Mesodermal cell (in vitro differentiated cells): Measurements from ENCODE around the gene LOC128125822.
"Not testable (repeated sequence)": the region's sequence is repeated elsewhere in the genome, so short reads cannot be mapped to it uniquely, and the experiment has no call there.

Experiments
- H3K27ac ChIP-seq: 2 replicates; pipeline ENCODE4 v1.7.0; 2013; ENCODE audit warnings: mild to moderate bottlenecking, low read depth, low read length, moderate library complexity; ENCODE audit not compliant: severe bottlenecking
- H3K36me3 ChIP-seq: 2 replicates; pipeline ENCODE4 v1.7.1; 2013; ENCODE audit warnings: mild to moderate bottlenecking, low read length, moderate library complexity; ENCODE audit not compliant: control insufficient read depth, insufficient read depth
- H3K4me1 ChIP-seq: one replicate; pipeline ENCODE4 v1.7.1; 2013; ENCODE audit warnings: mild to moderate bottlenecking, low read length; ENCODE audit not compliant: insufficient read depth, control insufficient read depth, poor library complexity, severe bottlenecking
- H3K4me3 ChIP-seq: 2 replicates; pipeline ENCODE4 v1.7.0; 2013; ENCODE audit warnings: low read length, control low read depth, mild to moderate bottlenecking; ENCODE audit not compliant: insufficient read depth, poor library complexity, severe bottlenecking; ENCODE audit errors: extremely low read depth
- H3K9me3 ChIP-seq: 2 replicates; pipeline ENCODE4 v1.7.1; 2013; ENCODE audit warnings: mild to moderate bottlenecking, low read length, moderate library complexity; ENCODE audit not compliant: control insufficient read depth
- WGBS, 2 experiments: methylation state at CpG; one replicate each; pipeline ENCODE4 v1.1.5; 2013; ENCODE audit warnings: missing lambda C conversion rate in 2 of 2; ENCODE audit not compliant: insufficient coverage in 2 of 2; 5-methylcytosine and 5-hydroxymethylcytosine counted together

The LOC128125822 gene

DNA sequence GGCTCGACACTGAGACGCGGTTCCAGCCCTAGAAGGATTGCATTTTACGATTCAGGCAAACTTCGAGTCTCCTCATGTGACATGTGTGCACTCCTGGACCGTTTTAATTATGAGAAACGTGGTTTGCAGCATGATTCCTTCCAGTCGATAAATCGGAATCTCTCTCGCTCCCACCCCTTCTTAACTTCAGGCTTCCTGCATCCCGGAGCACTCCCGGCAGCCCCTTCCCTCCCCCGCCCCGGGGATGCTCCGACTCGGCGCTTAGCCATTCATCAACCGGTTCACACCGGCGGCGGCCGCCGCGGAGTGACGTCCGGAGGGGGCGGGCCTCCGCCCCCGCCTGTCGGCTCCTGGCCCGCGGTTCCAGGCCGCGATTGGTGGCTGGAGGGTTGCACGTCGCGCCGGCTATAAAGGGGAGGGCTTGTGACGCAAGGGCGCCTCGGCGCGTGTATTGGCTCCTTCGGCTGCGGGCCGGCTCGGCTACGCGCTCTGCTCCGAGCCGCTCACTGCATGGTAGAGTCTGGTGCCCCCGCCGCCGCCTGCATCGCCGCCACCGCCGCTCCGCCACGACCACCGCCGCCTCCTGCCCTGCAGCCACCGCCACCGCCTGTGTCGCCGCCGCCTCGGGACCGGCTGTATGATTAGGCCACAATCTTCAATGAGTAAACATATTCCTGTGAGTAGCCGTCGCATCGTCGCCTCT lies at the start of gene LOC128125822, which contains the start of gene PTP4A1:
Gene LOC128125822 (plus strand): TSS at position 437 of the 703 bp plus-strand sequence.
Gene PTP4A1 (plus strand): TSS at position 437 of the 703 bp plus-strand sequence. CDS start 4,401 bp downstream, outside the sequence.
- Histone ChIP-seq H3K27ac (peak within 1 kb of the TSS; percentile 95), H3K9me3 (no peaks in the 10 kb centered on the region), H3K4me3 (peak within 1 kb of the TSS; percentile 95), H3K36me3 (peaks cover 18% of the 10 kb centered on the region), H3K4me1 (no peaks in the 10 kb centered on the region)
- WGBS, 2 experiments = 0 to 1% methylated on average over 60 to 67 of the region's 73 CpGs

DNA sequence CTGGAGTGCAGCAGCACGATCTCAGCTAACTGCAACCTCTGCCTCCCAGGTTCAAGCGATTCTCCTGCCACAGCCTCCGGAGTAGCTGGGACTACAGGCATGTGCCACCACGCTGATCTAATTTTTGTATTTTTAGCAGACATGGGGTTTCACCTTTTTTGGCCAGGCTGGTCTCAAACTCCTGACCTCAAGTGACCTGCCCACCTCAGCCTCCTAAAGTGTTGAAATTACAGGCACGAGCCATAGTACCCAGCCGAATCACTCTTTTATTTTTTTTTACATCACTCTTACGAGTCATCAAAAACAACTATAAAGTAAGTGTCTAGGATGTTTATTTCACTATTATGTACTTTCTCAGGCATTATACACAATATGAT lies 49.4 kb upstream of the LOC128125822 start:
- not testable (repeated sequence) for H3K27ac ChIP-seq, H3K9me3 ChIP-seq, H3K4me1 ChIP-seq, H3K36me3 ChIP-seq, H3K4me3 ChIP-seq
- WGBS, 2 experiments = 91% methylated on average over 4 to 5 of the region's 7 CpGs

DNA sequence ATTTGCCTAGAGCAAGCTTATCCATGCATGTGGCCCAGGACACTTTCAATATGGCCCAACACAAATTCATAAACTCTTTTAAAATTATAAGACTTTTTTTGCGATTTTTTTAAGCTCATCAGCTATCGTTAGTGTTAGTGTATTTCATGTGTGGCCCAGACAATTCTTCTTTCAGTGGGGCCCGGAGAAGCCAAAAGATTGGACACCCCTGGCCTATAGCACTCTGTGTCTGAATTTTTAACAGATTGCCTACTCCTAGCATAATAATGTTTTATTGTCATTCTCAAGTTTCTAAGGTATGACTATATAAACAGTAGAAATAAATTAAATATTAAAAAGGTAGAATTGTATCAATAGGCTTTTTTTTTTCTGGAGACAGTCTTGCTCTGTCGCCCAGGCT lies 48.6 kb upstream of the LOC128125822 start:
- H3K4me1 ChIP-seq = no peaks in the 10 kb centered on the region
- H3K27ac ChIP-seq = no peak overlapping the region
- 100% methylated on average over 1 of the region's 4 CpGs; no CpG with 5 or more reads in 1 of the 2 experiments for WGBS, 2 experiments
- no peaks in the 10 kb centered on the region for H3K36me3 ChIP-seq
- no peak overlapping the region for H3K4me3 ChIP-seq
- H3K9me3 ChIP-seq = no peaks in the 10 kb centered on the region

DNA sequence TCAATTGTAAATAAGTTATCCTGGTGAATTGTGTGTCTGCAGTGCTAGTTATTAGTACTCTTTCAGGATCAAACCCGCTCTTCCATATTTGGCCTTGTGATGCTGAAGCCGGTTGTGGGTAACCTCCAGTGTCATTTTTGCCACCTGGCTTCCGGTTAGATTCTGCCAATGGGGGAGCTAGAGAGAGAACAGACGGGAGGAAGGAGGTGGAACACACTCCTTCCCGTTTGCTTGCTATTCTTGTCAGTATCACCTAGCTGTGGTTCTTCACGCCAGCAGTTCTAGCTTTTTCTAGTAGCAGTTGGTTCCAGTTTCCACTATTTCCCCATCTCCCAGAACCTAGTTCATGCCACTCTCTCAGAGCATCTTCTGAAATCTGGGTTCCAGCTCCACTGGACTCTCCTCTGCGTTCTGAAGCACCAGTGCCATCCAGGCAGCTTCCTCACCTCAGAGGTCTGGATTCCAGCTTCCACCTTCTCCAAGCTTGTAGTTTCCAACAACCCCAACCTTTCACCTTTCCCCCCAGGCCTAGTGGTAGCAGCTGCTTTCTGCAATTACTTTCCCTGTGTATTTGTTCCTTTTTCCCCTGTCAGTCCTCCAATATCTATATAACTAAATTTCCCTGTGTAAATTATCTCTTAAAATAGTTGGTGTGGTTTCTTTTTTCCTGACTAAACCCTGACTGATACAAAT lies 46.9 kb upstream of the LOC128125822 start:
- 66 to 68% methylated on average over 6 to 7 of the region's 7 CpGs for WGBS, 2 experiments
- no peaks in the 10 kb centered on the region for H3K36me3 ChIP-seq
- H3K4me3 ChIP-seq = no peak overlapping the region
- H3K9me3 ChIP-seq = no peaks in the 10 kb centered on the region
- no peak overlapping the region for H3K27ac ChIP-seq
- no peaks in the 10 kb centered on the region for H3K4me1 ChIP-seq

DNA sequence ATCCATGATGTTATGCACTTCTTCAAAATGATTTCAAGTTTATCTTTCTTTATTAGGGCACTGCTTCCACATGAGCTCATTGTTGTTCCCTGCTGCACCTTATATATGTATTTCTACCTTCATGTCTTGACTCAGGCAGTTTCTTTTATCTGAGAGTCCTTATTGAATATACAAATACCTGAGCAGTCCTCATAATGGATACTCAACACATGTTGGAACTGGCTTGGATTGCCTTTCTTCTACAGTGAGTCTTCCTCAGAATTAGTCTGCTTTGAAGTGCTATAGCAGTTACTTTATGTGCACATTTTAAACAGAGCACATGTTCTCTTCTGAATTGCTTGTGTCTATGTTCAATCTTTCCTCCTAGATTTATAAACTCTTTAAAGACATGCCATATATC lies 45.3 kb upstream of the LOC128125822 start:
- Histone ChIP-seq H3K27ac (no peak overlapping the region), H3K4me3 (no peak overlapping the region), H3K9me3 (no peaks in the 10 kb centered on the region)

DNA sequence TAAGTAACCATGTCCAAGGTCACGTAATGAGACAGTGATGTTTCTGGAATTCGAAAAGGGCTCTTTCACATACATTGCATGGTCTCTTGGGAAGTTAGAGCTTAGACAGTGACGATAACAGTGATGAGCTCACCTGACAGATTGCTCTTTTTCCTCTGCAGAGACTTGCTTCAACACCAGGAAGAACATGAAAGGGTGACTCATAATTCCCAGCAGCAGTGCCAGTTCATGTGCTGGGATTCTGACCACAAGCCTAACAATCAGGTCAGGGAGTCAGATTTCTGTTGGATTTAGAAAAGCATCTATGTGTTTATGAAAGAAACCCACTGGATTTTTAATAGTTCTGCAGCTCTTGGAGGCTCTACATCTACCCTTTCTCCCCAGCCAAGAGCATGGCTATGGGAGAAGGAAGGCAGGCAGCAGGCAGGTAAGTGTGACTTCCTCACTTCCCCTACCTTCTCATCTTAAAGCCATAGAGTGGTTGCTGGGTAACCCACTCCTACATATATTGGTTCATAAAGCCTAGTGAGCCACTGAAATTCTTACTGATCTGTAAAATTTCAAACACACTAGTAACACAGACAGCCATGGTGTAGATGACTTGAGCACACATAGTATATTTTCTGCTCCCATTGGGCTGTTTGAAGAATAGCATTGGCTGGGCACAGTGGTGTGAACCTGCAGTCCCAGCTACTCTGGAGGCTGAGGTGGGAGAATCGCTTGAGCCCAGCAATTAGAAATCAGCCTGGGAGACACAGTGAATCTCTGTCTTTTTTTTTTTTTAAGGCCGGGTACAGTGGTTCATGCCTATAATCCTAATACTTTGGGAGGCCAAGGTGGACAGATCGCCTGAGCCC lies 44.4 kb upstream of the LOC128125822 start:
- no peaks in the 10 kb centered on the region for H3K9me3 ChIP-seq
- no peaks in the 10 kb centered on the region for H3K4me1 ChIP-seq
- peak overlapping the region; percentile 18 for H3K27ac ChIP-seq
- 72 to 79% methylated on average over 4 to 5 of the region's 6 CpGs for WGBS, 2 experiments
- H3K36me3 ChIP-seq = no peaks in the 10 kb centered on the region
- no peak overlapping the region for H3K4me3 ChIP-seq

More for the DNA sequence above, 45.3 kb upstream of the LOC128125822 start:
- Histone ChIP-seq H3K4me1 (no peaks in the 10 kb centered on the region), H3K36me3 (no peaks in the 10 kb centered on the region)

DNA sequence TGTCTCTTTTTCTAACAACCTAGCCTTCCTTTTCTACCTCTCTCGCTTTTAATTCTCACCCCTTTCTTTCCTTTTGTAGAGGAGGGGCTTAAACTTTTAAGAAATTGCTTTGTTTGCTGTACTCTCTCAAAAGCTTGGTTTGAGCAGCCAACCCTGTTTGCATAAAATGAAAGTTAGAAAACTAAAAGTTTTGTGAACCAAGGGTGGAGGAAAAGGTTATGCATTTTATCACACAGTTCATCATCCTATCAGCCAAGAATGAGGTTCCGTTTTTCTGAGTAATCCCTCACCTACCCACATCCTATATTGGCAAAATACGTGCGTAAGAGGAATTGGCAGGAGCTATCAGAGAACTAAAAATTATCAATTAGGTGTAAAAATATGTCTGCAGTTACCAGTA lies 42.8 kb upstream of the LOC128125822 start:
- Histone ChIP-seq H3K27ac (no peak overlapping the region), H3K9me3 (no peaks in the 10 kb centered on the region), H3K36me3 (no peaks in the 10 kb centered on the region), H3K4me1 (no peaks in the 10 kb centered on the region), H3K4me3 (no peak overlapping the region)
- no CpG with 5 or more reads among the region's 4 CpGs for WGBS, 2 experiments

DNA sequence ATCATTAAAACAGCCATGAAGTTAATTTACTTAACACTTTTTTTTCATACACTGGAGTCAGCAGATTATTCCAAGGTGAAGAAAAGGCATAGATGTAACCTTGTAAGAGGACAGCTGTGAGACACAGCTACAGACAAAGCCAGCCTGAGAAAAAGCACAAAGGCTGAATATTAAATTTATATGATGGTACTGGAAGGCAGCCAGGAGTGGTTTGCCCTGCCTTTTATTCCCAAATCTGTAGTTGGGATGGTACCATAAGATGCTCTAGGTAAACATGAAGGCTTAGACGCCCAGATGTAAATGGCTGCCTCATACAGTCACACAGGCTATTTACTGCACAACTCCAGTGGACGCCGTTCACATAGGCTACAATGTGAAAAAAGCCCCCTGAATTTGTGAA lies 42.1 kb upstream of the LOC128125822 start:
- Histone ChIP-seq H3K9me3 (no peaks in the 10 kb centered on the region), H3K27ac (no peak overlapping the region), H3K36me3 (no peaks in the 10 kb centered on the region), H3K4me3 (no peak overlapping the region), H3K4me1 (no peaks in the 10 kb centered on the region)
- WGBS, 2 experiments = 78 to 93% methylated on average over 1 to 3 of the region's 3 CpGs

DNA sequence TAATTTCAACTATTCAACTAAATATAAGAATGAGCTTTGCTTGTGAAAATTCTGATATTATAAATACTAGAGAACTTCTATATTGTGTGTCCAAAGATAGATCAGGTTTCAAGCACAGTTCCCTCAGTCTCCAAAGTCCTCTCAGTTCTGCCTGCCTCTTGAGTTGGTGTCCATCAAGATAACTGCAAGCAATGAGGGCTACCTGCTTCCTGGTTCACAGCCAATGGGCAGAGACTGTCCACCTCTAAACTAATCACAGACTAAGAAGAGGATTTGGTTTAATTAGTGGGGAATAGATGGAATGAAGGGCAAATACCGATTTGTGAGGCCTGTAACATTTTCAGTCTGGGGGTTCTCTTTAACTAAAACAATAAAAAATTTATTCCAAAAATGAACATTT lies 41.3 kb upstream of the LOC128125822 start:
- no CpG with 5 or more reads among the region's 1 CpG for WGBS, 2 experiments
- H3K4me3 ChIP-seq = no peak overlapping the region
- H3K36me3 ChIP-seq = no peaks in the 10 kb centered on the region

DNA sequence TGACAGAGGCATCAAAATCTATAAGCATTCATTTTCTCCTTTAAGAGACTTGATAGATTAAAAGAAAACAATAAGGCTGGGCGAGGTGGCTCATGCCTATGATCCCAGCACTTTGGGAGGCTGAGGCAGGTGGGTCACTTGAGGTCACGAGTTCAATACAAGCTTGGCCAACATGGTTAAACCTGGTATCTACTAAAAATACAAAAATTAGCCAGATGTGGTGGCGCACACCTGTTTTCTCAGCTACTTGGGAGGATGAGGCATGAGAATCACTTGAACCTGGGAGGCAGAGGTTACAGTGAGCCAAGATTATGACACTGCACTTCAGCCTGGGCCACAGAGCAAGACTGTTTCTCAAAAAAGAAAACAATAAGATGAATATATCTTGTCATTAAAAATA lies 39.3 kb upstream of the LOC128125822 start:
- WGBS, 2 experiments = 68 to 93% methylated on average over 2 to 3 of the region's 3 CpGs

More for the DNA sequence above, 41.3 kb upstream of the LOC128125822 start:
- Histone ChIP-seq H3K9me3 (no peaks in the 10 kb centered on the region), H3K4me1 (no peaks in the 10 kb centered on the region), H3K27ac (no peak overlapping the region)

More for the DNA sequence above, 39.3 kb upstream of the LOC128125822 start:
- no peaks in the 10 kb centered on the region for H3K9me3 ChIP-seq
- no peak overlapping the region for H3K4me3 ChIP-seq
- no peaks in the 10 kb centered on the region for H3K36me3 ChIP-seq
- H3K27ac ChIP-seq = no peak overlapping the region
- no peaks in the 10 kb centered on the region for H3K4me1 ChIP-seq
